ENCODE data around the gene ASS1.
"Not testable (repeated sequence)": the region's sequence is repeated elsewhere in the genome, so short reads cannot be mapped to it uniquely, and the experiment has no call there.

ASS1 gene

GRCh38 chr9:130419521-130420035 is 25.2 kb upstream of the ASS1 start:
- no peak for DNase-seq

GRCh38 chr9:130421154-130421801 is 23.5 kb upstream of the ASS1 start:
- DNase-seq, result no peak

DNA sequence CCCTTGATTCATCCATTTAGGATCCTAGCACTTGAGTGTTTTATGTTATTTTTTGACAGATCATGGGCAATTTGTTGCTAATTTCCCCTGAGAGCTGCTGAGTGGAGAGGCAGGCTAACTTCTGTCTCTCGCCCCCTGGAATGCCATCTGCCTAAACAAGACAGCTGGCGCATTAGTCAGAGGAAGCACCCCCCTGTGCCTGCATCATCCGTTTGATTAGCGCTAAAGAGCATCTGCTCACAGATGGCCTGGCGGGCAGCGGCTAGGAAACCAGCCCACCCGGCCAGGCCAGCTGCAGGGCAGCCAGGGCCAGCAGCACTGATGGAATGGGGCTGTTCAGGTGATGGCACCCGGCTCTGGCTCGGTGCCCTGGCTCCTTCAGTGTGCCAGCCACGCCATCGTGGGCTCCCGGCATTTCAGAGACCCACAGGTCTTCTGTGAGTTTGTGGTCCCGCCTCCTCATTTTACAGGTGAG is 22.9 kb upstream of the ASS1 start:
- DNase-seq, result no peak

- no peak for DNase-seq
Measured at GRCh38 chr9:130422546-130422945, 22.2 kb upstream of the ASS1 start.

GRCh38 chr9:130423272-130423671 is 21.5 kb upstream of the ASS1 start:
- no peak for DNase-seq

DNA sequence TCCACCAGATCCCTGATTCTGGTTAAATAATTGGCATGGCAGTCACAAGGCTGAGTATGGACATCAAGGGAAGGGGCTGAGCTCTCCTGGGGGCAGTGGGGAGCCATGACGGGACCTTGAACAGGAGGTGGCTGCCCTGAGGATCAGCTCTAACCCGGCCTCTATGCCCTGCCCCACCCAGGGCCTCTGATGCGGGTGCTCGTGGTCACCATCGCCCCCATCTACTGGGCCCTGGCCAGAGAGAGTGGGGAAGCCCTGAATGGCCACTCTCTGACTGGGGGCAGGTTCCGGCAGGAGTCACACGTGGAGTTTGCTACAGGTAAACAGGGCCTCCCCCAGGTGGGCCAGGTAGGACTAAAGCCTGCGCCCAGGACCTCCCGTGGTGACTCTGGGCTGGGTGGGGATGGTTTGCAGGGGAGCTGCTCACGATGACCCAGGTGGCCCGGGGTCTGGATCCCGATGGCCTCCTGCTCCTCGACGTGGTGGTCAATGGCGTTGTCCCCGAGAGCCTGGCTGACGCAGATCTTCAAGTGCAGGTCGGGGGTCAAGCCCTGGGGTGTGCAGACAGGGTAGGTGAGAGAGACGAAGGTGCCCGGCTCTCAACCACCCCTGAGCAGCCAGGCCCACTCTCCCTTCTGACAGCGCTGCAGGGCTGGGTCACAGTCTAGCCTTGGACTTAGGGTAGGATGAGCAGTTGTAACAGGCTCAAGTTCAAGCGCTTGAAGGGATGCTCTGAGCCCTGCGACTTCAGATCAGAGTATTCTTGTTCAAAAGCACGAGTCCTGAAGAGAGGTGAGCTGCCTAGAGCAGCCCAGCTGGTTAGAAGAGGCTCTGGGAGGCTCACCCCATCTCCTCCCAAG is 19.9 kb upstream of the ASS1 start:
- no peak for DNase-seq

GRCh38 chr9:130425741-130426466 is 18.9 kb upstream of the ASS1 start:
- no peak for DNase-seq

DNA sequence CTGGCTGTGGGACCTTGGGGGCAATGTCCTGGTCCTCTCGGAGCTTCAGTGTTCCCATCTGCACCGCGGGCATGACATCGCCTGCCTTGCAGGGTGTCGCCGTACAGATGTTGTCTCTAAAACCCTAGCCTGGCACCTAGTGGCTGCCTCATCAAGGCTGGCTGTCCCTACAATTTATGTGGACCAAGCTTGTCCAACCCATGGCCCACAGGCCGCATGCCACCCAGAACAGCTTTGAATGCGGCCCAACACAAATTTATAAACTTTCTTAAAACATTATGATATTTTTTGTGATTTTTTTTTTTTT is 18.3 kb upstream of the ASS1 start:
- DNase-seq, result no peak

DNA sequence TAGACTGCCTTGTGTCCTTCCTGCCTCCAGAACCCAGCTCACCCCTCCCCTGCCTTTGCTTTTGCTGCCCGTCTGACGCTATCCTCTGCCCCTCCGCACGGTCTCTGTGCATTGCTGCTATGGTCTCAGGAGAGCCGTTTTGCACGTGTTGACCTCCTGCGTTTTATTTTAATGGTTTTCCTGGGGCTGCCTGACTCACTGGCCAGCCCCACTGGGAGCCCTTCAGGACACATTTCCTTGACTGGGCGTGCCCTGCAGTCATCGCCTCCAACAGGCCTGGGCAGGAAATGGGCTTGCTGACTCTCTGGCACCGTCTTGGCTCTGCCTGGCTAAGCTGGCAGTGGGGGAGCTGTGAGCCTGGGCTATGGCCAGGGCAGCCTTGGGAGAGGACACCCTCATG is 17.9 kb upstream of the ASS1 start:
- DNase-seq, result no peak

- no peak for DNase-seq
Measured at GRCh38 chr9:130427326-130427725, 17.4 kb upstream of the ASS1 start.

GRCh38 chr9:130428086-130428665 is 16.6 kb upstream of the ASS1 start:
- DNase-seq, result no peak

DNA sequence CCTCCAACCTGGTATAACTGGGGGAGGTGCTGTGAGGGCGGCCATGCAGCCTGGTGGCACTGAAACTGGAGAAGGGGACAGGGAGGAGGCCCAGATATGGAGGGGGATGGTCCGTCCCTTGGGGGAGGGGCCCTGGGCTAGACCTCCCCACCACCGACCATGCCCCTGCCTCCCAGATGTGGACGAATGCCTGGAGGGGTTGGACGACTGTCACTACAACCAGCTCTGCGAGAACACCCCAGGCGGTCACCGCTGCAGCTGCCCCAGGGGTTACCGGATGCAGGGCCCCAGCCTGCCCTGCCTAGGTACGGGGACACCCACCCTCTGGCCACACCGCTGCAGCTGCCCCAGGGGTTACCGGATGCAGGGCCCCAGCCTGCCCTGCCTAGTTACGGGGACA is 15.4 kb upstream of the ASS1 start:
- DNase-seq, result no peak

DNA sequence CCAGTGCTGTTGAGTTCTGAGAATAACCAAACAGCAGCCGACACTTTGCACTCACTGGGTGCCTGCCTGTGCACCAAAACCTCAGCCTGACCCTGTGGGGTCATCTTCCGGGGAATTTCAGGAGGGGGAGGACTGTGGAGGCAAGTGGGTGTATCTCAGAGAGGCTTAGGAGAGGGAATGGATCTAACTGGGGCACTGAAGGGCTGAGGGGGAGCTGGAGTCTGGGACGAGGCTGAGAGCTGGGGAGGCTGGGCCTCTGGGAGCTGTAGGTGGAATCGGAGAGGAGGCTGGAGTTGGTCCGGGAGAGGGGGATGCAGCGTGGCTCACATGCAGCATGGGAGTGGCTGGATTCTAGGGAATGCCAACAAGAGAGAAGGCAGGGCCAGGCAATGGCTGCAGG is 14.9 kb upstream of the ASS1 start:
- DNase-seq, result no peak

DNA sequence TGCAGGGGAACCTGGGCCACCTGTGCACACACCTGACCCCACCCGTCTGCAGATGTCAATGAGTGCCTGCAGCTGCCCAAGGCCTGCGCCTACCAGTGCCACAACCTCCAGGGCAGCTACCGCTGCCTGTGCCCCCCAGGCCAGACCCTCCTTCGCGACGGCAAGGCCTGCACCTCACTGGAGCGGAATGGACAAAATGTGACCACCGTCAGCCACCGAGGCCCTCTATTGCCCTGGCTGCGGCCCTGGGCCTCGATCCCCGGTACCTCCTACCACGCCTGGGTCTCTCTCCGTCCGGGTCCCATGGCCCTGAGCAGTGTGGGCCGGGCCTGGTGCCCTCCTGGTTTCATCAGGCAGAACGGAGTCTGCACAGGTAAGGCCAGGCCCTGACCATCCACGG is 14.5 kb upstream of the ASS1 start:
- DNase-seq, result no peak

DNA sequence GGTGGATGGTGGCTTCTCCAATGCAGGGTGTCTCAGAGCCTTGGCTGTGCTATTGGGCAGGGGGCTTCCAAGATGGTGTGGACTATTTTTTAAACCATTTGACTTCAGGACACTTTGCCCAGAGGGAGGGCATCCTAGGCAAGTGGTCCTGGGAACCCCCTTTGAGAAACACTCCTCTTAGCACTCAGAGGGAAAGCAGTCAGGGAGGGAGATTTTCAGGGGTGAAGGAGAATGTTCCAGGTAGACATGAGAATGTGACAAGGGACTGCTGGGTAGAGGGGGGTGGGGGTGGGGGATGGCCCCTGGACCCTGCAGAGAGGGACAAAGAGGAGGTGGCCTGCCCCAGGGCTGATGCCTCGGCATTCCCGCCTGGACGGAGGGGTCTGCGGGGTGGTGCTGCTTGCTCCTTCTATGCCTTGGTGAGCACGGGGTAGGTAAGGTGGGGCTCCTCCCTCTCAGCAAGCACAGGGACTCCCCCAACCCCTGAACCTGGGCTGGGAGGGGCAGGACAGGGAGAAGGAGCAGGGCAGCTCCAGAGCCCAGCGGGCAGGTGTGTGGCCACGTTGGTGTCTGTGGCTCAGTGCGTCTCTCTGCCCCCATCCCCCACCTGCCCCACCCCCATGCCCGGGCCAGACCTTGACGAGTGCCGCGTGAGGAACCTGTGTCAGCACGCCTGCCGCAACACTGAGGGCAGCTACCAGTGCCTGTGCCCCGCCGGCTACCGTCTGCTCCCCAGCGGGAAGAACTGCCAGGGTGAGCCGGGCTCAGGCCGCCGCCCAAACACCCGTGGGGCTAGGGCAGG is 13.8 kb upstream of the ASS1 start:
- DNase-seq, result no peak

DNA sequence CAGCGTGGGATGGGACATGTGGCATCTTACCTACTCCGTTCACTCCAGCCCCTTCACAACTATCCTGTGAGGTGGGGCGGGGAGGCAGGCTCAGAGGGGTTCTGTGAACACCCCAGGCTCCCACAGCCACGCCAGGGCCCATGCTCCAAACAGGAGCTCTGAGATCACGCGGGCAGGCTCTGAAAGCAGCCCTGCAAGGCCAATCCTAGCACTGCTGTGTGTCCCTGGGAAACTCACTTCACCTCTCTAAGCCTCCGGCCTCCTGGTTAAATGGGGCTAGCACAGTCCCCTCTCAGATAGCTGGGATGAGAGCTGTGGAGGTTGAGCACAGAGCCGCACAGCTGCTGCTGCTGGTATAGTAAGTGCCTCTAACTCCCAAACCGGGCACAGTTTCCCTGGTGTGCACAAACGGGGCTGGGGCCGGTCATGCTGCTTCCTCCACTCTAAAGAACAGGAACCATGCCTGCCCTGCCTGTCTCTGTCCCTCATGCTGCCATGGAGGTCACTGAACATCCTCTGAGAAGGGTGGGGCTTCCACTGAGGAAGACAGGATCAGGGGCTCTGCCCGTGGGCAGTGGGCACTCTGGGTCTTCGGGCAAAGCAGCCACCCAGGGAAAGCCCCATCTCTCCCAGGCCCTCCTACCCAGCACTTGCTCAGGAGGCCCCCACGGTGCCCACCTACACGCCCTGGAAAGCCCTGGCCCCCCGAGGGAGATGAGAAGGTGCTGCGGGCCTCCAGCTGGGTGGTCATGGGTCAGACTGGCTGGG is 13.0 kb upstream of the ASS1 start:
- DNase-seq, result no peak

DNA sequence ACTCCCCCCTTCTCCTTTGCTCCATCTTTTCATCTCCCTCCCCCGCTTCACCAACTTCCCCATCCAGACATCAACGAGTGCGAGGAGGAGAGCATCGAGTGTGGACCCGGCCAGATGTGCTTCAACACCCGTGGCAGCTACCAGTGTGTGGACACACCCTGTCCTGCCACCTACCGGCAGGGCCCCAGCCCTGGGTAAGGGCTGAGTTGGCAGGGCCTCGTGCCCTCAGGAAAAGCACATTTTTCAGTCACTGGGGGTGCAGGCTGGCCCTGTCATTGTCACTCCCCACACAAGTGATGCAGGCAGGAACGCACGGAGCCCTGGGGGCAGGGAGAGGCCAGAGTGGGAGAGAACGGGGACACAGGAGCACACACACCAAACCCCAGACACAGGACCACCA is 12.4 kb upstream of the ASS1 start:
- no peak for DNase-seq

DNA sequence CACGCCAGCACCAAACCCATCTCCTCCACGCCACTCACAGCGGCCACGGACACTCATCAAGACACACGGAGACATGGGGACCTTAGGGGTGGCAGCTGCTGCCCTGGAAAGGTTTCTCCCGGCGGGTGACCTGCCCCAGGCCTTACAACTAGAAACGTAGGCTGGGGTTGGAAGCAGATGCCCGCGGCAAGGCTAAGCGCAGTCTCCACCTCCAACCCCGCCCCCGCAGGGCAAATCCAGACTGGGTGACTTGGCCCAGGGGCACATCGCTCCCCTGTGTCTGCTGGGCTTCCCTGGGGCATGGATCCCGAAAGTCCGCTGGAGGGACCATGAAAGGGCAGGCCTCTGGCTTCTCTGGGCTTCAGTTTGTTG is 12.0 kb upstream of the ASS1 start:
- no peak for DNase-seq

DNA sequence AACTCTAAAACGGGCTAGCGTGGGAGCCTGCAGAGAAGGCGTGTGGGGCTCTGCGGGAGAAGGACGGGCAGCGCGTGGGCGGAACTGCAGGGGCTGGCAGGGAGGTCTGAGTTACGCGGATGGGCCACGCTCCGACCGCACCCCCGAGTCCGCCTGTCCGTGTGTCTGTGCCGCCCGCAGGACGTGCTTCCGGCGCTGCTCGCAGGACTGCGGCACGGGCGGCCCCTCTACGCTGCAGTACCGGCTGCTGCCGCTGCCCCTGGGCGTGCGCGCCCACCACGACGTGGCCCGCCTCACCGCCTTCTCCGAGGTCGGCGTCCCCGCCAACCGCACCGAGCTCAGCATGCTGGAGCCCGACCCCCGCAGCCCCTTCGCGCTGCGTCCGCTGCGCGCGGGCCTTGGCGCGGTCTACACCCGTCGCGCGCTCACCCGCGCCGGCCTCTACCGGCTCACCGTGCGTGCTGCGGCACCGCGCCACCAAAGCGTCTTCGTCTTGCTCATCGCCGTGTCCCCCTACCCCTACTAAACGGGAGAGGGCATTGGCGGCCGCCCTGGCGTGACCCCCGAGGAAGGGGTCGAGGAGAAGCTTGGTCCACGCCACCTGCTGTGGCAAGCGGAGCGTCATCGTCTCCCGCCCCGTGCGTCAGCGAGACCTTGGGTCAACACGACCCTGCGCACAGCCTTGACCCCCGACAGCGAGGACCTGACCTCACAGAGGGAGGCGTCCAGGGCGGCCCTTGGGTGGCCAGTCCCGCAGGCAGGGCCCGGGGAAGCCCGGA is 11.4 kb upstream of the ASS1 start:
- DNase-seq, result peak; percentile 30

DNA sequence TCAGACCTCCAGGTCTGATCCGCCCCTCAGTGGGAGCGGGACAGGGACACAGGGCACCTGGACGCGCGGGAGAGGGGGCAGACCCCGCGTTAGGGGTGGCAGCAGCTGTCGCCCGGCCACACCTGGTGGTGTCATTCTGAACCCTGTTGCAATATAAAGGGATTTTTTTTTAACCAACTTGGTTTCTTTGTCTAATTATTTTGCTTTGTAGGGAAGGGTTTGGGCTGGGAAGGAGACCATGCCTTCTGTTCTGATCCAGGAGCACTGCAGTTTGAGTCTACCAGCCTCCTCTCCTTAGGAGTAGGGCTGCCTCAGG is 10.9 kb upstream of the ASS1 start:
- no peak for DNase-seq

GRCh38 chr9:130434656-130435055 is 10.1 kb upstream of the ASS1 start:
- not testable (repeated sequence) for DNase-seq
